Stimulated activated CD4-positive, alpha-beta T cell treated with anti-CD3 and anti-CD28 coated beads, TNF-alpha, amount 100 ng/mL, for 48 hours (primary cell): ENCODE data around the gene CTRB2.
A peak's percentile ranks its signal among the peaks of the same experiment; 100 is the strongest.
"Not testable (repeated sequence)": the region's sequence is repeated elsewhere in the genome, so short reads cannot be mapped to it uniquely, and the experiment has no call there.

Experiments
- DNase-seq, 3 donors: peaks; one replicate each; pipeline ENCODE4 v3.0.0-alpha.2; 2020; ENCODE audit warnings: low read depth in 3 of 3

The CTRB2 gene

GRCh38 chr16:75242436-75243078, 35.6 kb upstream of the CTRB2 start:
- DNase-seq: not testable (repeated sequence)

- DNase-seq: no peak
These were observed 35.0 kb upstream of the CTRB2 start for GRCh38 chr16:75241955-75242354.

GRCh38 chr16:75241412-75241811, 34.5 kb upstream of the CTRB2 start:
- DNase-seq: no peak

- DNase-seq: not testable (repeated sequence)
These were observed 33.7 kb upstream of the CTRB2 start for GRCh38 chr16:75240633-75241032.

GRCh38 chr16:75239542-75240122, 32.7 kb upstream of the CTRB2 start:
- no peak for DNase-seq

GRCh38 chr16:75238853-75239541, 32.0 kb upstream of the CTRB2 start:
- no peak for DNase-seq

GRCh38 chr16:75238132-75238852, 31.3 kb upstream of the CTRB2 start:
- no peak for DNase-seq

- DNase-seq: no peak
These were observed 30.6 kb upstream of the CTRB2 start for GRCh38 chr16:75237398-75238131.

- no peak for DNase-seq
These were observed 29.9 kb upstream of the CTRB2 start for GRCh38 chr16:75236736-75237397.

GRCh38 chr16:75236232-75236631, 29.3 kb upstream of the CTRB2 start:
- peak in 1 of 3 donors; percentile 19 for DNase-seq

GRCh38 chr16:75235721-75236193, 28.8 kb upstream of the CTRB2 start:
- DNase-seq: no peak

GRCh38 chr16:75234856-75235696, 28.1 kb upstream of the CTRB2 start:
- no peak for DNase-seq

- DNase-seq: no peak
These were observed 26.6 kb upstream of the CTRB2 start for GRCh38 chr16:75233611-75233938.

GRCh38 chr16:75231570-75231969, 24.6 kb upstream of the CTRB2 start:
- DNase-seq: no peak

GRCh38 chr16:75230471-75231110, 23.6 kb upstream of the CTRB2 start:
- no peak for DNase-seq

- DNase-seq: no peak
These were observed 22.4 kb upstream of the CTRB2 start for GRCh38 chr16:75229172-75230031.

- DNase-seq: no peak
These were observed 21.4 kb upstream of the CTRB2 start for GRCh38 chr16:75228143-75228976.
